Astrocyte of the spinal cord (primary cell): Measurements from ENCODE around the gene TK1.

Experiments used
- DNase-seq: peaks from one replicate; pipeline ENCODE4 v3.0.0; 2011; ENCODE audit warnings: low read depth, low spot score
- H3K4me3 ChIP-seq: 2 replicates; pipeline ENCODE4 v1.5.1; 2011; ENCODE audit warnings: low read depth, mild to moderate bottlenecking, low read length, moderate library complexity
- CTCF ChIP-seq: IDR thresholded peaks from 2 replicates; pipeline ENCODE4 v1.5.1; 2012; ENCODE audit warnings: low read depth, mild to moderate bottlenecking, low read length, inconsistent platforms
- in situ Hi-C: cut with HindIII; loops from 2 replicates; pipeline ENCODE4 v1.10.0; 2017; ENCODE audit warnings: low sequenced_read_pairs

The TK1 gene

GRCh38 chr17:78219396-78220150, 32.7 kb upstream of the TK1 start:
- no peak overlapping the region for H3K4me3 ChIP-seq
- TF ChIP-seq CTCF: no peak
- DNase-seq: no peak
- in situ Hi-C loops: no loop called here

- H3K4me3 ChIP-seq: peak overlapping the region; percentile 85
- no peak for DNase-seq
- in situ Hi-C loops: no loop called here
- TF ChIP-seq CTCF: no peak
Measured at GRCh38 chr17:78214706-78215061, 27.8 kb upstream of the TK1 start.

GRCh38 chr17:78214016-78214705, 27.3 kb upstream of the TK1 start, which contains the start of gene BIRC5:
BIRC5 (plus strand) TSS chr17:78214253; CDS start chr17:78214317, 64 bp downstream.
- in situ Hi-C loops: no loop called here
- peak within 1 kb of the TSS; percentile 85 for H3K4me3 ChIP-seq
- DNase-seq: peak; percentile 81
- TF ChIP-seq CTCF: no peak

- in situ Hi-C loops: no loop called here
- no peak for TF ChIP-seq CTCF
- no peak overlapping the region for H3K4me3 ChIP-seq
- DNase-seq: no peak
Measured at GRCh38 chr17:78211032-78211431, 24.2 kb upstream of the TK1 start.

- in situ Hi-C loops: no loop called here
- no peak for TF ChIP-seq CTCF
Measured at GRCh38 chr17:78210111-78210510, 23.3 kb upstream of the TK1 start.

GRCh38 chr17:78208486-78208885, 21.6 kb upstream of the TK1 start:
- DNase-seq: no peak
- H3K4me3 ChIP-seq: no peak overlapping the region
- TF ChIP-seq CTCF: no peak
- in situ Hi-C loops: no loop called here

More at GRCh38 chr17:78210111-78210510, 23.3 kb upstream of the TK1 start:
- H3K4me3 ChIP-seq: no peak overlapping the region
- no peak for DNase-seq
